BLaER1 treated with 17β-estradiol and CSF1 and Interleukin-3, amounts not matched to agents 10 nM and 100 nM (cell line): ENCODE measurements around the gene ACOT11.
A peak's percentile ranks its signal among the peaks of the same experiment; 100 is the strongest.

Experiments used
- H3K27ac ChIP-seq, 11 experiments: shearing (Covaris generic); formaldehyde crosslinking; 2 replicates each; pipeline ENCODE4 v1.8.1; 2022
- H3K27me3 ChIP-seq, 11 experiments: shearing (Covaris generic); formaldehyde crosslinking; 2 replicates each; pipeline ENCODE4 v1.8.1; 2022
- H3K36me3 ChIP-seq, 11 experiments: shearing (Covaris generic); formaldehyde crosslinking; 2 replicates each; pipeline ENCODE4 v1.8.1; 2022
- H3K4me1 ChIP-seq, 10 experiments: shearing (Covaris generic); formaldehyde crosslinking; 2 replicates each; pipeline ENCODE4 v1.8.1; 2022
- H3K4me2 ChIP-seq, 11 experiments: shearing (Covaris generic); formaldehyde crosslinking; 2 replicates each; pipeline ENCODE4 v1.8.1; 2022
- H3K4me3 ChIP-seq, 10 experiments: shearing (Covaris generic); formaldehyde crosslinking; 2 replicates each; pipeline ENCODE4 v1.8.1; 2022
- H3K9ac ChIP-seq, 11 experiments: shearing (Covaris generic); formaldehyde crosslinking; 2 replicates each; pipeline ENCODE4 v1.8.1; 2022
- H3K9me3 ChIP-seq, 11 experiments: shearing (Covaris generic); formaldehyde crosslinking; replicated peaks in 1 of 11; 2 replicates each; pipeline ENCODE4 v1.8.1; 2022
- H4K20me1 ChIP-seq, 11 experiments: shearing (Covaris generic); formaldehyde crosslinking; 2 replicates each; pipeline ENCODE4 v1.8.1; 2022
- Cebpa-rat ChIP-seq, 11 experiments: shearing (Covaris generic); IDR thresholded peaks; 2 replicates each; pipeline ENCODE4 v1.8.1; 2022

Gene ACOT11

DNA sequence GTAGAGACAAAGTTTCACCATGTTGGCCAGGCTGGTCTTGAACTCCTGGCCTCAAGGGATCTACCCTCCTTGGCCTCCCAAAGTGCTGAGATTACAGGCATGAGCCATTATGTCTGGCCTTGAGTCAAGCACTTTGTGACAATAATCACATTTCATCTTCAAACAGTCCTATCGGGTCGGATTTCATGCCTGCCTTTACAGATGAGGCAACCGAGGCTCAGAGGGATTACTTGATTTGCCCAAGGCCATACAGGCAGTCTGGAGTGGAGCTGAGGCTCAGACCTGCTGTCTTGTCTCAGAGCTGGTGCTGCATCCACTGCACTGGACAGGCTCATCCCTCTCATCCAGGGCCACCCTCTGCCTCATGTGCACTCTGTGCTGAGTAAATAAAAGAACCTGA lies 48.7 kb downstream of the ACOT11 start:
- TF ChIP-seq Cebpa-rat (IDR thresholded peaks at IDR 0.05): no peak

DNA sequence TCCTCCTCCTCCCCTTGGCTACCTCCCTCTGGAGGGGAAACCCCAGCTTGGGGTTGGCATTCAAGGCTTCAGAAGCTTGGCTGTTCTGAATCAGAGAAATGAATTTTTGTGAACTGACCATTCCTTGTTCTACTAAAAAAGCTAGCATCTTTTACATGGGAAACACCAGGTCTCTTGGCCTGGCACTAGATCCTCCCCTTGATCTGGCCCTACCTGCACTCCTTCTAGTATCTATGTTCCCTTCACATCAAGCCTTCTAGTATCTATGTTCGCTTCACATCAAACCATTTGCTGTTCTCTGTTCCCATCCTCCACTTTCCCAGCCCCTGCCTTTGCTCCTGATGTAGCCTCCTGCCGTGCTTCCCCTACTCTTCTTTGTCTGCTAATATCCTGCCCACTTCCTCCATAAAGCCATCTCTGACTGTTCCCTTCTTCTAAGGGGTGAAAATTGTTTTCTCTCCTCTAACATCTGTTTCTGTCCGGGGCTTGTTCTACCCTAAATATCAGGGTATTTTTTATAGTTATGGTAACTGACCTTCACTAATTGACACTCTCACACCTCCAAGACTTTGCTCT lies 49.5 kb downstream of the ACOT11 start:
- no peaks in the 10 kb centered on the region for H4K20me1 ChIP-seq
- no peak overlapping the region for H3K4me2 ChIP-seq
- H3K9me3 ChIP-seq: no peaks in the 10 kb centered on the region
- H3K36me3 ChIP-seq: peaks cover 0 to 81% (median 0%) of the 10 kb centered on the region in 11 experiments; a peak in 8 of 22 replicates
- H3K4me1 ChIP-seq: no peaks in the 10 kb centered on the region
- TF ChIP-seq Cebpa-rat (IDR thresholded peaks at IDR 0.05): no peak
- no peak overlapping the region for H3K9ac ChIP-seq
- H3K4me3 ChIP-seq: no peak overlapping the region
- H3K27ac ChIP-seq: no peak overlapping the region
- H3K27me3 ChIP-seq: no peaks in the 10 kb centered on the region

More for the DNA sequence above, 48.7 kb downstream of the ACOT11 start:
- no peaks in the 10 kb centered on the region for H3K9me3 ChIP-seq
- H3K27ac ChIP-seq: no peak overlapping the region
- H3K36me3 ChIP-seq: peaks cover 0 to 85% (median 0%) of the 10 kb centered on the region in 11 experiments; a peak in 8 of 22 replicates
- no peak overlapping the region for H3K4me3 ChIP-seq
- no peaks in the 10 kb centered on the region for H3K4me1 ChIP-seq
- no peak overlapping the region for H3K4me2 ChIP-seq
- H4K20me1 ChIP-seq: no peaks in the 10 kb centered on the region
- no peak overlapping the region for H3K9ac ChIP-seq
- no peaks in the 10 kb centered on the region for H3K27me3 ChIP-seq

DNA sequence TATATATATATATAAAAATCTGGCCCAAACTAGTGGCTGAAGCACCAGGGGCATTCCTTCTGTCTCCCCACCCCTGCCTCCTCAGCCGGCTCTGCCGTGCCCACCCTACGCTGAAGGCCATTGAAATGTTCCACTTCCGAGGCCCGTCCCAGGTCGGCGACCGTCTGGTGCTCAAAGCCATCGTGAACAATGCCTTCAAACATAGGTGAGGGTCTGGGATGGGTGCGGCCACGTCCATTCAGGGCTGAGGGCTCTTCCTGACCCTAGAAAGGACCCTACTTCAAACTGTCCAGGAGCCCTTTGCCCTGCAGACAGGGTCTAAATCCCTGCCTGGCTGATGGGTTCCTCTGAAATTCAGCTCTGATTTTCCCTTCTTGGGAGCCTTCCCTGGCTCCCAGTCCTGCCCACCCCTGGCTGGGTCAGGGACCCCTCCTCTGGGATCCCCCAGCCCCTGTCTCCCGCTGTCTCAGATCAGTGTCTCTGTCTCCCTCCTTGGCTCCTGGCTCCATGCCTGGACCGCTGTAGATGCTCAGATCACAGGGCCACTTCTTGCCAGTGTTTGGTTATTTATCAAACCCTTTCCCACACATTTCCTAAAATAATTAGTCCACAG lies 51.3 kb downstream of the ACOT11 start:
- H3K27ac ChIP-seq: no peak overlapping the region
- peaks cover 0 to 8% (median 0%) of the 10 kb centered on the region in 11 experiments; a peak in 2 of 22 replicates for H4K20me1 ChIP-seq
- no peak overlapping the region for H3K9ac ChIP-seq
- H3K27me3 ChIP-seq: no peaks in the 10 kb centered on the region
- no peaks in the 10 kb centered on the region for H3K9me3 ChIP-seq
- TF ChIP-seq Cebpa-rat (IDR thresholded peaks at IDR 0.05): no peak
- H3K4me3 ChIP-seq: no peak overlapping the region
- peaks cover 6 to 10% (median 9%) of the 10 kb centered on the region in 10 experiments for H3K4me1 ChIP-seq
- H3K4me2 ChIP-seq: no peak overlapping the region
- peaks cover 0 to 68% (median 0%) of the 10 kb centered on the region in 11 experiments; a peak in 8 of 22 replicates for H3K36me3 ChIP-seq

DNA sequence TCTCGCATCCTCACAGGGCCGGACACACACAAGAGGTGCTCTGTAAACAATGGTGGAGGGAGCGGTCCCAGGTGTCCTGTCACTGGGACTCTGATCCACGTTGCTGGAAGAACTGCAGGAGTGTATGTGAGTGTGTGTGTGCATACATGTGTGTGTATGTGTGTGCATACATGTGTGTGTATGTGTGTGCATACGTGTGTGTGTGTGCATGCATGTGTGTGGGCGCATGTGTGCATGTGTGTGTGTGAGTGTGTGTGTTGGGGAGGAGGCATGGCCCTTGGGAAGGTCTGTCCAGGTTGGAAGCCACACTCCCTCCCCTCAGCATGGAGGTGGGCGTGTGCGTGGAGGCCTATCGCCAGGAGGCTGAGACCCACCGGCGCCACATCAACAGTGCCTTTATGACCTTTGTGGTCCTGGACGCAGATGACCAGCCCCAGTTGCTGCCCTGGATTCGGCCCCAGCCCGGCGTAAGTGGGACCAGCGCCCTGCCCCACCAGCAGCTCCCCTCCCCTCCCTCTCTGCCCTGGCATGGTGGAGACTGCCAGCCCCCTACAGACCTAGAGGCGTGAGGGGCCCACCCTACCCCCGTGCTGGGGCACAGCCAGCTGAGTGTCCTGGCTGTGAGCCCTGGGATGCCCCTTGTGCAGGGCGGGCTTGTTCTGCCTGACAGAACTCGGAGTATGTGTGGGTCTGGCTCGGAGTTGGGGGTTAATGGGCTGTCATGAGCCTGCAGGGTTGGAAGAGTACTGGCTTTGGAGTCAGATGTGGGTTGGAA lies 53.1 kb downstream of the ACOT11 start:
- no peaks in the 10 kb centered on the region for H3K9me3 ChIP-seq
- H3K9ac ChIP-seq: no peak overlapping the region
- no peak overlapping the region for H3K4me2 ChIP-seq
- H3K27ac ChIP-seq: no peak overlapping the region
- no peak for TF ChIP-seq Cebpa-rat (IDR thresholded peaks at IDR 0.05)
- H3K27me3 ChIP-seq: no peaks in the 10 kb centered on the region
- no peak overlapping the region for H3K4me3 ChIP-seq
- H3K36me3 ChIP-seq: peaks cover 0 to 55% (median 0%) of the 10 kb centered on the region in 11 experiments; a peak in 4 of 22 replicates
- H3K4me1 ChIP-seq: peaks cover 12 to 20% (median 18%) of the 10 kb centered on the region in 10 experiments
- H4K20me1 ChIP-seq: peaks cover 0 to 11% (median 0%) of the 10 kb centered on the region in 11 experiments; a peak in 2 of 22 replicates

DNA sequence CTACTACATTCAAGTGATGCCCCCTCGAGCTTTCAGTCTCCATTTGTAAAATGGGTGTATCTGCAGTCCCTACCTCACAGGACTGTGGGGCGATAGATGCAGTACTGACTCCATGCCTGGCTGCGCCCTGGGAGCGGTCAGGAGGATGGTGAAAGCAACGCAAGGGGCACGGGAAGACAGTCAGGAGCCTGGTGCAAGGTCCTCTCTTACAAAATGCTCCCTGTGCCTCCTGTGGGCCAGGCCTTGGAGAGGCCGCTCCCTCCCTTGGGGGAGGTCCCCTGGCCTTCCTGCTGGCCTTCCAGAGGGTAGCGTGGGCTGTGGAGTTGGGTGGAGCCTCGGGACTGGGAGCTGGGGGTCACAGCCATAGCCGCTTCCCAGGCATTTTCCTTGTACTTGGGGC lies 53.7 kb downstream of the ACOT11 start:
- Histone ChIP-seq H3K9ac (0 out of 22 replicates have a peak overlapping the region, but pooled peaks of 1 of the 11 experiments have one; percentile 9), H3K4me1 (peaks cover 12 to 20% (median 18%) of the 10 kb centered on the region in 10 experiments), H3K4me3 (no peak overlapping the region), H3K36me3 (peaks cover 0 to 55% (median 0%) of the 10 kb centered on the region in 11 experiments; a peak in 4 of 22 replicates), H3K4me2 (no peak overlapping the region), H3K27ac (no peak overlapping the region; a peak in 1 of 22 replicates), H3K27me3 (no peaks in the 10 kb centered on the region), H3K9me3 (no peaks in the 10 kb centered on the region), H4K20me1 (peaks cover 0 to 11% (median 0%) of the 10 kb centered on the region in 11 experiments; a peak in 2 of 22 replicates)
- no peak for TF ChIP-seq Cebpa-rat (IDR thresholded peaks at IDR 0.05)

DNA sequence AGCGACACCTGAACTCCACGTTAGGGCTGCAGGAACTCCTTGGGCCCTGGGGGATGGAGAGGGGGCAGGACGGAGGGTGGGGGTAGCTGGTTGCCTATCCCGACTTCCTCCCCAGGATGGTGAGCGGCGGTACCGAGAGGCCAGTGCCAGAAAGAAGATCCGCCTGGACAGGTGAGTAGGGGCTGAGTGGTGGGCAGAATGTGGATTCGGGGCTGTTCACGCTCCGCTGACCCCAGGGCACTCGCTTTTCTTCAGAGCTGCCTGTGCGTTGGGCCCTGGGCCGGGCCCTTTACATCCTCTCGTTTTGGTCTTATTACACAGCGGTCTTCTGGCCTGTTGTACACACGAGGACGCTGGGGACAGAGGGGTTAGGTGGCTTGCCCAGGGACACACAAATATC lies 54.5 kb downstream of the ACOT11 start:
- Histone ChIP-seq H3K4me1 (peaks cover 12 to 21% (median 18%) of the 10 kb centered on the region in 10 experiments), H4K20me1 (peaks cover 0 to 11% (median 0%) of the 10 kb centered on the region in 11 experiments; a peak in 2 of 22 replicates), H3K9ac (no peak overlapping the region), H3K9me3 (no peaks in the 10 kb centered on the region), H3K27ac (no peak overlapping the region), H3K4me3 (no peak overlapping the region), H3K36me3 (peaks cover 0 to 55% (median 0%) of the 10 kb centered on the region in 11 experiments; a peak in 3 of 22 replicates), H3K27me3 (no peaks in the 10 kb centered on the region), H3K4me2 (no peak overlapping the region)
- TF ChIP-seq Cebpa-rat (IDR thresholded peaks at IDR 0.05): no peak

DNA sequence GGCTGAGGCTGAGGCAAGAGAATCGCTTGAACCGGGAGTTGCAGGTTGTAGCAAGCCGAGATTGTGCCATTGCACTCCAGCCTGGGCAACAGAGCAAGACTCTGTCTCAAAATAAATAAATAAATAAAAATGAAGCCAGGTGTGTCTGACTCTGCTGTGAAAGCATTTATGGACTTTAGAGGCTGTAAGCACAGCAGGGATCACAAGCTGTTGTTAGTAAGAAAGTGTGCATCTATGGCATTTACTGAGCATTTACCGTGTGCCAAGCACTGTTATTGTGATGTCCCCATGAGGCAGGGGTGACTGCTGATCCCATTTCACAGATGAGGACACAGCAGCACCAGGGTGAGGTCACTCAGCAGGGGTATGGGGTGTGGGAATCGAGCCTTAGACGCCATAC lies 55.2 kb downstream of the ACOT11 start:
- TF ChIP-seq Cebpa-rat (IDR thresholded peaks at IDR 0.05): no peak
- Histone ChIP-seq H3K4me1 (peaks cover 12 to 28% (median 24%) of the 10 kb centered on the region in 10 experiments), H3K27ac (peak overlapping the region in 5 of 11 experiments; percentile 48 to 69 (median 64); a peak in 7 of 22 replicates), H4K20me1 (peaks cover 0 to 11% (median 0%) of the 10 kb centered on the region in 11 experiments; a peak in 2 of 22 replicates), H3K4me2 (peak overlapping the region in 1 of 11 experiments; percentile 67; a peak in 3 of 22 replicates), H3K27me3 (no peaks in the 10 kb centered on the region), H3K9ac (no peak overlapping the region), H3K9me3 (no peaks in the 10 kb centered on the region), H3K36me3 (peaks cover 0 to 55% (median 0%) of the 10 kb centered on the region in 11 experiments; a peak in 4 of 22 replicates), H3K4me3 (no peak overlapping the region)

DNA sequence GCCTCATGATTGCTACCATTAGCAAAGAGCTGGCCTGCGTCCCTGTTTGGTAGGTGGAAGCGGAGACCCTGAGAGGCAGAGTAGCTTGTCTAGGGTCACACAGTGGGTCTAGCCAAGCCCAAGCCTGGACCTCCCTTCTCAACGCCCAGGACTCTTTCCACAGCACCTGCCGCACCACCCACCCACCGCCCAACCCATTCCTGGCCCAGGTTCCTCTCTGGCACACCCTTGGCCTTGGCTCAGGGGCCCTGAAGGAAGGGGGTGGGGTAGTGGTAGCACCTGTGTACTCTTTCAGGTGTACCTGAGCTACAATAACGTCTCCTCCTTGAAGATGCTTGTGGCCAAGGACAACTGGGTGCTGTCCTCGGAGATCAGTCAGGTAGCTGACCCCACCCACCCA lies 56.0 kb downstream of the ACOT11 start:
- peaks cover 12 to 36% (median 32%) of the 10 kb centered on the region in 10 experiments for H3K4me1 ChIP-seq
- H3K9ac ChIP-seq: peak overlapping the region in 4 of 11 experiments; percentile 2 to 33 (median 12); a peak in 6 of 22 replicates
- H3K9me3 ChIP-seq: no peaks in the 10 kb centered on the region
- H3K36me3 ChIP-seq: peaks cover 0 to 59% (median 0%) of the 10 kb centered on the region in 11 experiments; a peak in 4 of 22 replicates
- H3K4me2 ChIP-seq: peak overlapping the region; percentile 44 to 70 (median 61)
- peaks cover 0 to 11% (median 0%) of the 10 kb centered on the region in 11 experiments; a peak in 2 of 22 replicates for H4K20me1 ChIP-seq
- TF ChIP-seq Cebpa-rat (IDR thresholded peaks at IDR 0.05): no peak
- peak overlapping the region in 8 of 11 experiments; percentile 23 to 69 (median 54); a peak in 12 of 22 replicates for H3K27ac ChIP-seq
- no peak overlapping the region for H3K4me3 ChIP-seq
- H3K27me3 ChIP-seq: no peaks in the 10 kb centered on the region
